Hippocampal formation (tissue), 2 donors: ENCODE data around the gene CLDN19.
"Not testable (repeated sequence)": the region's sequence is repeated elsewhere in the genome, so short reads cannot be mapped to it uniquely, and the experiment has no call there.

Source experiments
- DNase-seq, 2 donors: peaks; one replicate each; lab custom pipeline; 2025; lab: John Stamatoyannopoulos, UW

Gene CLDN19

DNA sequence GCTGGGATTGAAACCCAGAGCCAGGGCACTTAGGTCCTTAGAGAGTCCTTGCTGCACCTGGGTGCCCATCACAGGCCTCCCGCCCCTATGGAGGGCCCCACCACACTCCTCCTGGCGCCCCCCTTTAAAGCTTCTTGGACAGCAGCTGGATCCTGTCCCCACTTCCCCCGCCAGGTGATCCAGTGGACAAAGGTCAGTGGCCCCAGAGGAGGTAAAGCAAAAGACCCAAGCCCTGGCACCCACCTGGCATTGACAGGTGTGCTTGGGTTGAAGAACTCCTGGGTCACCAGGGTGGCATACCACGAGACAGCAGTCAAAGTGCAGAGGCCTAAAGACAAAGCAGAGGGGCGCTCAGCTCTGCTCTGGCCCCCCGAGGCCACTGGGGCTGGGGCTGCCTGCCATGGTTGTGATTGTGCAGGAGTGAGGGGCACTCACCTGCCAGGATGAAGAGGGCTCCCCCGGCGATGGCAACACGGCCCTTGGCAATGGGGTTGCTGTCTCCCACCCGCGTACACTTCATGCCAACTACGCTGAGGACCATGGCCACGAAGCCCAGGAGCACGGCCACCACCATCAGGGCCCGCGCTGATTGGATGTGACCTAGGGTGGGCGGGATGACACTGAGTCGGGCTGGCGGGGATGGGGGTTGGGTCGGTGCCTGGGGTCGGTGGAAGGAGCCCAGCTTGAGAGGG, 1.9 kb downstream of the CLDN19 start:
- no peak for DNase-seq

GRCh38 chr1:42737257-42737656, 2.8 kb downstream of the CLDN19 start:
- no peak for DNase-seq

DNA sequence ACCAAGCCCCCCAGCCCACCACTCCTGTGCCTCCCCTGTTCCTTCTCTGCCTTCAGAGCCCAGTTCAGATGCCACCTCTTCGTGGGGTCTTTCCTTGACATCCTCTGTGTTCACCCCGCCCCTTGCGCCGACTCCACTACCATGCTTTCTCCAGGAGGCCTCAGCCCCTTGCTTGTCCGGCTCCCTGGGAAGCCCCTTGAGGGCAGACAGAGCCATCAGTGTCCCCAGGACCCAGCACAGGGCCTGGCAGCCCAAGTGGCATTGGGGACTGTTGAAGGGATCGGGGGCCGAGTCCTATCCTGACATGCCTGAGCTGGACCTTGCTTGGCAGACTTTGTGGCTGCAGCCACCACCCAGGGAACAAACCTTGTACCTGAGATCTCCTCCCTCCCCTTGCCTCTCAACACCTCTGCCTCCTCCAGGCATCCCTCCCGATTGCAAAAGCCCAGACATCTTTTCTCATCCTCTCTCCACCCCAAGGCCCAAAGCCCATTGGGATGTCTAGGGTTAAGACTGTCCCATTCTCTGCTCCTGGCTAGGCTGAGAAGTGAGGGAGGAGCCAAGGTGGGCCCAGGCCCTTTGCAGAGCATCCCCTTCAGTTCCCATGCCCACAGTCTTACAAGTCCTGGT, 3.4 kb downstream of the CLDN19 start:
- DNase-seq: no peak

GRCh38 chr1:42736152-42736551, 3.9 kb downstream of the CLDN19 start:
- DNase-seq: no peak

DNA sequence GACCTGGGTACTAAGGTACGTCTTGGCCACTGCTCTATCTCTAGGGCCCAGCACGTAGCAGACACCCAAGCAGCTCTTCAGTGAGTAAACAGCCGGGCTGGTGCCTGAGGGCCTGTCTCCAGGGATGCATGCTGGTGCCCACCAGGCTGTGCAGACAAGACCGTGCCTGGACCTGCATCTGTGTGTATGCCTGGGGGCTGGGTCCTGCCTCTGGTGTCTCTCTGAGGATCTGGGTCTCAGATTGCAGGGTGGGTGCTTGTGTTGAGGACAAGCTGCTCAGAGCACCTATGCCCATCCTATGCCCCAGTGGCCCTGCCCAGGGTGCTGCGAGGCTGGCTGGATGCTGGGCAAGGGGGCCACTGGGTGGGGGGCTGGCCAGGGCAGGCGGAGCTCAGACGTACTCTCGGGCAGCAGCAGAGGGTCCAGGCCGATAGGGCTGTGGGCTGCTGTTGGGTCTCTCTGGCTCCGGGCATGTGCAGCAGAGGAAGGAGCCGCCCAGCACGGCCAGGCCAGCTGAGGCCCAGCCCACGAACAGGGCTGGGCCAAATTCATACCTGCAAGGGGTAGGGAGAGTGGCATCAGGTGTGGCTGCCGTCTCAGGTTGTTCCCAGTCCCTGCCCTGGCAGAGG, 4.4 kb downstream of the CLDN19 start:
- DNase-seq: no peak

GRCh38 chr1:42735056-42735455, 5.0 kb downstream of the CLDN19 start:
- no peak for DNase-seq

GRCh38 chr1:42734201-42735035, 5.6 kb downstream of the CLDN19 start:
- no peak for DNase-seq

DNA sequence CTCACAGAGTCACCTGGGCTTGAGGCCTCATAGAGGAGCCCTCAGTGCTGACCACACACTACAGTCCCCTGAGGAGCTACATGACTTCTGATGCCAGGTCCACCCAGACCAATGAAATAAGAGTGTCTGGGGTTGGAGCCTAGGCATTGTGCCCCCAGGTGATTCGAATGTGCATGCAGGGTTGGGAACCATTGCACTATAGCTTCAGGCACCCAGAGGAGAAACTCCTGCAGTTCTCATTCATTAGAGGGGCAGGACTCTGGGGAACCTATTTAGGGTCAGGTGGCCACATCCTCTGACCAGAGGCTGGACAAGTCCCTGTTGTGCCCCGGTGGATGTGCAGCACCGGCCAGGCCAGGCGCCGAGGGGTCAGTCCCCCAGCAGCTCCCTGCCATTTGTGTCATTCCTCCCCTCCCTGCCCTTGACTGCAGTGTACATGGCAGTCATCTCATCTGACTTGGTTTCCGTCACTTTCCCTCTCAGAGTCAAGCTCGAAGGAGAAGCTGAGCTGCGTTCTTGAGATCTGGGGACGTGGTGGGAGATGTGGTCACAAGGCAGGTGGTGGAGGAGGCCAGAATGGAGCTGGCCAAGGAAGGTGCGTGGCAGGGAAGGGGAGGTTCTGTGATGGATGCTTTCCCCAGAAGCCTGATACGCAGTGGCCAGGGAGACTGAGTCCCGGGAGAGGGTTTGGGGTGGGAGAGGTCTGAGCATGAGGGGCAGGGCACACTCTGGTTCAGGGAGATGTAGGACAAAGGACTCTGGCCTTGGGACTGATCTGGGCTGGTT, 6.4 kb downstream of the CLDN19 start:
- no peak for DNase-seq

DNA sequence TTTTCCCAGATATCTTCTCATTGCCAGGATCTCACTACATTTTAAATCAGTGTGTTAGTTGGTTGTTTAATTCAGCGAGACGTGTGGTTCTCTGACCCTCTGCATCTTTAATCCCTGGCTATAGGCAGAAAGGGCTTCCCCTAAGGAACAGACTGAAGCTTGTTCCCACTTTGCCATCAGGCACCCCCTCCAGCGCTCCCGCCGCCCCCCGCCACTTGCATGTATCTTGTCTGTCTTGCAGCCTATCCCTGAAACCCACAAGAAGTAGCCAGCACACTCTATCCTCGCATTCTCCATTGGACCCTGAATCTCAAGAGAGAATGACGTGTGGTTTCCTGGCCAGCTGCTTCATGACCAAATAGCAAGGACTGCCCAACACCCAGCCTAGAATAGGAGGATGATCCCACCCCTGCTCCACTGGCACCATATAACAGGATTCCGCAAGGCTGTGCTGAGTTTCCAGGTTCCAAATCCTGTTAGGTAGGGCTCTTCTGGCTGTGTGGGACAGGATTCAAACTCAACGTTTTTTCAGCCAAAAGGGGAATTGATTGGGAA, 7.8 kb downstream of the CLDN19 start:
- no peak for DNase-seq

GRCh38 chr1:42731585-42731984, 8.5 kb downstream of the CLDN19 start:
- DNase-seq: no peak

DNA sequence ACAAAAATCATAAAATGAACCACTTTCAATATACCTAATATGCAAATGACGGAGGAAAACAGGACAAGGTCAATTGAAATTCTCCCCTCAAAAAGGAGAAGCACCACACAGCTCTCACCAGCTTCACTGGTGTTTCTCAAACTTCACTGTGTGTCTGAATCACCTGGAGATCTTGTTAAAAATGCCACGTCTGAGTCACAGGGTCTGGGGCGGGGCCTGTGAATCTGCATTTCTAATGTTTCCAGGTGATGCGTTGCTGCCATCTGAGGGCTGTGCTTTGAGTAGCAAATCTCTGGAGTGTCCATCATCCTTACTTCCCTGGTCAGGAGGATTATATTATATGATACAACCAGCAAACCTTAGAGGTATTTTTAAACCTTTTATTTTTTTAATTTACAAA, 9.0 kb downstream of the CLDN19 start:
- DNase-seq: no peak

GRCh38 chr1:42730002-42730401, 10.0 kb downstream of the CLDN19 start:
- no peak for DNase-seq

DNA sequence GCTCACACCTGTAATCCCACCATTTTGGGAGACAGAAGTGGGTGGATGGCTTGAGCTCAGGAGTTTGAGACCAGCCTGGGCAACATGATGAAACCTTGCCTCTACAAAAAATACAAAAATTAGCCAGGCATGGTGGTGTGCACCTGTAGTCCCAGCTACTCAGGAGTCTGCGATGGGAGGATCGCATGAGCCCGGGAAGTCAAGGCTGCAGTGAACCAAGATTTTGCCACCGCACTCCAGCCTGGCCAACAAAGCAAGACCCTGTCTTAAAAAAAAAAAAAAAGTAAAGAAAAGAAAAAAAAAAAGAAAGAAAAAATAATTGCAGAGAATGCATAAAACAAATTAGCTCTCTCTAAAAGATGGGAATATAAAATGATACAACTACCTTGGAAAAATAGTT, 14.2 kb downstream of the CLDN19 start:
- DNase-seq: not testable (repeated sequence)

GRCh38 chr1:42723511-42723910, 16.5 kb downstream of the CLDN19 start:
- DNase-seq: no peak

- DNase-seq: not testable (repeated sequence)
Measured at GRCh38 chr1:42722403-42722802, 17.6 kb downstream of the CLDN19 start.

DNA sequence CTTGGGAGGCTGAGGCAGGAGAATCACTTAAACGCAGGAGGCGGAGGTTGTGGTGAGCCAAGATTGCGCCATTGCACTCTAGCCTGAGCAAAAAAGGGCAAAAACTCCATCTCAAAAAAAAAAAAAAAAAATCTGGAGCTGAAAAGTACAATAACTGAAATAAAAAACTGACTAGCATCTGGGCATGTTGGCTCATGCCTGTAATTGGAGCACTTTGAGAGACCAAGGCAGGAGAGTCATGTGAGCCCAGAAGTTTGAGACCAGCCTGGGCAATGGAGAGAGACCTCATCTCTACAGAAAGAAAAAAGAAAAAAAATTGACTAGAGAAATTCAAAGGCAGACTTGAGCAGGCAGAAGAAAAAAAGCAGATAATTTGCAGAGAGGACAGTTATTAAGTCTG, 18.1 kb downstream of the CLDN19 start:
- DNase-seq: no peak

DNA sequence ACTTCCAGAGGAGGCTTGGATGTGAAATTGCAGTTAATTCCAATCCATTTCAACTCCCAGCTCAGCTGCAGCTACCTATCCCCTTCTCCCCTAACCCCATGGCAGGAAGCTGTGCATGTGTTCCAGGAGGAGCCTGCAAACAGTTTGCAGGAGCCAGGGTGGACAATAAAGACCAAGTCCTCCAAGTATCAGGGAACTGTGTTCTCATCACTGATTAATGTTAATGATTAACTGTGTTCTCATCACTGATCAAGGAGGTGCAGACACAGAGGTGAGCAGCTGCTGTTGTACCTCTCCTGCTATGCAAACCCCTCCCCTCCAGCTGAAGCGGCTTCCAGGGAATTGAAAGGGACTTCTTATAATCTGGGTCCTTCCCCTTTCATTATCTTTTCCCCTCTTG, 19.2 kb downstream of the CLDN19 start:
- no peak for DNase-seq

- DNase-seq: not testable (repeated sequence)
Measured at GRCh38 chr1:42714441-42714840, 25.6 kb downstream of the CLDN19 start.

DNA sequence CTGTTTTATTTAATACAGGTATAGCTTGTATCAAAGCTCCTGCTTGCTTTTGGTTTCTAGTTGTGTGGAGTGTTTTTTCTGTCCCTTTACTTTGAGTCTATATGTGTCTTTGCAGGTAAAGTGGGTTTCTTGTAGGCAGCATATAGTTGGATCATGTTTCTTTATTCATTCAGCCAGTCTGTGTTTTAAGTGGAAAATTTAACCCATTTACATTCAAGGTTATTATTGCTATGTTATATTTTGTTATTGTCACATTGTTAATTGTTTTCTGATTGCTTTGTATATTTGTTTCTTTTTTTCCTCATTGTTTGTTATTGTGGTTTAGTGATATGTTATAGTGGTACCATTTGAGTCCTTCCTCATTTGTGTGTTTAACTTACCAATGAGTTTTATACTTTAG, 26.7 kb downstream of the CLDN19 start:
- no peak for DNase-seq

DNA sequence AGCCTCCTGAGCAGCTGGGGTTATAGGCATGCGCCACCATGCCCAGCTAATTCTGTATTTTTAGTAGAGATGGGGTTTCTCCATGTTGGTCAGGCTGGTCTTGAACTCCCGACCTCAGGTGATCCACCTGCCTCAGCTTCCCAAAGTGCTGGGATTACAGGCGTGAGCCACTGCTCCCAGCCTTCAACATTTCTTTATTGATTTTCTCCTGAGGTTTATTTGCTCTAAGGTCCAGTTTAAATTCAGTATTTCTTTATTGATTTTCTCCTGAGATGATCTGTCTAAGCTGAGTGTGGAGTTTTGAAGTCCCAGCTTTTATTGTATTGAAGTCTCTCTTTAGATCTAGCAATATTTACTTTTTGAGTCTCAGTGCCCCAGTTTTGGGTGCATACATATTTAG, 27.2 kb downstream of the CLDN19 start:
- not testable (repeated sequence) for DNase-seq

- DNase-seq: no peak
Measured at GRCh38 chr1:42703888-42704464, 36.1 kb downstream of the CLDN19 start.
